Middle frontal gyrus (tissue), 1 donor: ENCODE measurements around the gene VIPR1.

Experiments used
- DNase-seq: peaks from one replicate; pipeline ENCODE4 v3.0.0-alpha.2; 2015; ENCODE audit warnings: low spot score; ENCODE audit errors: extremely low spot score

The VIPR1 gene

DNA sequence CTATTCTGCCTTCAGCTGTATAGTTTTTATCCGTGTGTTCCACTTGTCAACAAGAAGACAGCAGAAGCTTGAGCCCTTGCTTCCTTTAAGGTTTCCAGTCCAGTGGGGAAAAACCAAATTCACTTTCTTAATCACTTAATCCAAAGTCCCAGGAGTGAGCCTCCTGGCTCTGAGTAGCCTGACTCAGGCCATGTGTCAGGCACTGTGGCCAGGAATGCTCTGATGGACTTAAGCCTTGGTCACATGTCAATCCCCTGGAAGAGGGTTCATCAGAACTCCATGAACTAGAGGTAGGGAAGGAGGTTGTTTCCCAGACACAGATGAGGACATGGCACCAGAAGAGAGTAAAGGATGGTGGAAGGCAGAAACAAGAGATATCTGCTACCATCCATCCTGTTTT lies 8.8 kb downstream of the VIPR1 start:
- no peak for DNase-seq

DNA sequence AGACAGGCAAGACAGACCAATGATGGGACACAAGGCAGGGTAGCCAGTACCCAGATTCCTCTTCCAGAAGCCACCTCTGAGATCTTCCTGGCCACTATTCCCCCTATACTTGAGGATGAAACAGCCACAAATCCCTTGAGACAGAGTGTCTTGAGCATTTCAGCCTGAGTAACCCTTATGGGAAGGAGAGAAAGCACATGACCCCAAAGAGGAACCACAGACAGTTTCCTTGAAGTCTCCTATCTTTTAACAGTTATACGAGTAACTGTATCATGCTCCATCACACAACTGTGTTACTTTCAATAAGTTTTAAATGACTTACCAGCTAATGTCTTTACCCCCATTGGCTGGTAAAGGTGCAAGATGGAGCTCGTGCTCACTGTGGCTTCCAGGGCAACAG lies 9.3 kb downstream of the VIPR1 start:
- no peak for DNase-seq

DNA sequence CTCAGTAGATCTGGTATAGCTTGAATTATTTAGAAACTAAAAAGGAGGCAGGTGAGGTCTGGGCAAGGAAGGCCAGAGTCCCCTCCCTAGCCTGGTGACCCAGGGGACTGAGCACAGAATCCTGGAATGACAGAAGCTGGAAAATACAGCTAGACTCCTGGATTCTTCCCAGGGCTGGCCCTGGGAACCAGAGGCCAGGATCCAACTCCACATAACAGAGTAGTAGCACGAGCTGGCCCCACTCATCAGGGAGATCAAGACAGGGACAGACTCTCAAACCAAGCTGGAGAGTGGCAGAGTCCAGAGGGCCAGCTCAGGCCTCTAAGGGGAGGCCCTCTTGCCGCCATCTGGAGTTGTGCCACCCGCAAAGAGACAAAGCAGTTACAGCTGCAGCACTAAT lies 10.7 kb downstream of the VIPR1 start:
- no peak for DNase-seq

DNA sequence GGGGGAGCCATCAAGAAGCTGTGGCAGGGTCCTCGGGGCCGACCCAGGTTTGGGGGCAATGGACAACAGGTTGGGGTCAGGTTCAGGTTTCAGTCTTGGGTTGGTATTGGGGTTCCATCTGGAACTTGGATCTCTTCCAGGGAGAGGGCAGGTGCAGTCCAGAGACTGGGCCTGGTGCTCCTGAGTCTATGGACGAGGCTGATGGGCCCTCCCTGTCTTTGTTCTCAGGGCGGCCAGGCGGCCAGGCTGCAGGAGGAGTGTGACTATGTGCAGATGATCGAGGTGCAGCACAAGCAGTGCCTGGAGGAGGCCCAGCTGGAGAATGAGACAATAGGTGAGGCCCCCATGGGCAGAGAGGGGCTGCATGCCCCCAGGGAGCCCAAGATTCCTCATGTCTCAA lies 11.1 kb downstream of the VIPR1 start:
- DNase-seq: no peak

DNA sequence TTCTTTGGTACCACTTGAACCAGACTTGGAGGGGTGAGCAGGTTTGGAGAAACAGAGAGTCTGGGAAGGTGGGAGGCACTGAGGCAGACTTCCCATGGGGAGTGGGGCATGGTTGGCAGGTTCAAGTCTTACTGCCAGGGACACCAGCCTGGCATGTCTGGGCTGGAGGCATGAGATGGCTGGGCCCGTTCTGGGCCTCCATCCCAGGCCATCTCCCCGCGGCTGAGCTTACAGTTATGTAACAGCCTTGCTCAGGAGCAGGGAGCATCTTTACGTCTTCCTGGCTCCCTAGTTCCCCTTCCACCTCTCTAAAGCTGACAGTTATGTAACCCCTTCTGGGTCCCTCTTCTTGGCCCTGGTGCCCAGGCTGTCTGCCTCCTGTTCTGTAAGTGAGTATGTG lies 12.4 kb downstream of the VIPR1 start:
- no peak for DNase-seq

DNA sequence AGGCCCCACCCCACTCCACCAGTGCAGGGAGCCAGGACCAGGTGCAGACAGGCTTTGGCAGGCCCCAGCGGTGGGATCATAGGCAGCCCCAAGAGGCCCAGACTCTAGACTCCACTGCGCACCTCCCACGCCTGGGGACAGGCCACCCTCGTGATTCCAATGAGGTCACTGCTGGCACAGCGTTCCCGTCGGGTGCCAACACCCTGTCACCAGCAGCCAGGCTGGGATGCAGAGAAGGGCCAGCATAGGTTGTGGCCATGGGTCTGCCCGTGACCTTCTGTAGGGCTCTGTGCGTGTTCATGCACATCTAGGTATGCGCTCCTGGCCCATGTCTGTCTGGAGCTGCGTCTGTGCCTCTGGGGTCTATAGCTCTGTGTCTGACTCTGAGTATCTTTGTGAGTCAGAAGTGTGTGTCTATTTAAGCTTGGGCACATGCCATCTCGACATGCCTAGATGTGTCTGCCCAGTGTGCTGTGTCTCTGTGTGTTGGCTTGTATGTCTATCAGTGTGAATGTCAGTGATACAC lies 13.0 kb downstream of the VIPR1 start:
- DNase-seq: no peak

DNA sequence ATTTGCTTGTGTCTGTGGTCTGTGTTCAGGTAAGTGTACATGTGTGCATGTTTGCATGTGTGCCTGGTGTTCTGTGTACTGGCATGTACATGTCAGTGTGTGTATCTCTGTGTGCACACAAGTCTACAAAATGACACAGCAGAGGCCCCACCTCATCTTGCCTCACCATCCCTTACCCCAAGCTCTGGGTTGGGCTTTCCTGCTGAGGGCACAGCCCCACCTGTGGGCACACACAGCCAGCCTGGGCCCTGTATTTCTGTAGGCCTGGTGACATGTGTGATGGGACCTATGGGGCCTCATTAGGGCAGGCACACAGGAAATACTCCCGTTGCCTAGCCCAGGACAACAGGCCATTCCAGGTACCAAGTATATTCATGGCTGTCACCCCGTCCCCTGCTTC lies 13.5 kb downstream of the VIPR1 start:
- DNase-seq: no peak

DNA sequence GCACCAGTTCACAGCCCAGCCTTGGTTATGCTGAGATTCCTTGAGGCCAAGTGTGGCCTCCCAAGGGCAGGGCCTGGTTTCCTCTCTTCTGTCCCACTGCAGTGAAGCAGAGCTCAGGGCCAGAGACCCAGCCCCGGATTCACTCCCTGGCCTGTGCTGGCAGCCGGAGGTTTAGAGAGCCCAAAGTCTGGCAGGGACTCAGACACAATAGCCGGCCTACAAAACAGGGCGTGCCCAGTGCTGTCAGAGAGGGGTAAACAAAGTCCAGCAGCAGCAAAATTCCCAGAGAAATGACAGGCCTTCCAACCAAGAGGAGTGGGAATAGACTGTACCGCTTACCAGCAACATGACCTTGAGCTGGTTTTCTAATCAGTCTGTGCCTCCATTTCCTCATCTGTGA lies 14.0 kb downstream of the VIPR1 start:
- no peak for DNase-seq

DNA sequence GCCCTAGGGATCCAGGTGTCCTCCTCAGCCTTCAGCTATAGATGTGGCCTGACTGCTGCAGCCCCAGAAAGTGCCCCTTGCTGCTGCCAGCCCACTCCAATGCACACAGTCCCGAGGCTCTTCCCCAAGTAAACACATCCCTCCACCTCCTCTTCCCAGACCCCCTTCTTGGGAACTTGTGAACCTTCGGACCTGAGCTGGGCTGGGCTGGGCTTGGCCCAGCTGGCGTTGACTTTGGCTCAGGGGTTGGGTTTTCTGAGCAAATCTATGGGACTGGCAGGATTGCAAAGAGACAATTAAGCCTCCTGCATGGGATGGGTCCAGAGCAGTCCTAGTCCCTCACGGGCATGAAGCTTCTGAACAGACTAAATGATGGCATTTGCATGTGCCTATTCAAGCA lies 14.7 kb downstream of the VIPR1 start:
- no peak for DNase-seq

DNA sequence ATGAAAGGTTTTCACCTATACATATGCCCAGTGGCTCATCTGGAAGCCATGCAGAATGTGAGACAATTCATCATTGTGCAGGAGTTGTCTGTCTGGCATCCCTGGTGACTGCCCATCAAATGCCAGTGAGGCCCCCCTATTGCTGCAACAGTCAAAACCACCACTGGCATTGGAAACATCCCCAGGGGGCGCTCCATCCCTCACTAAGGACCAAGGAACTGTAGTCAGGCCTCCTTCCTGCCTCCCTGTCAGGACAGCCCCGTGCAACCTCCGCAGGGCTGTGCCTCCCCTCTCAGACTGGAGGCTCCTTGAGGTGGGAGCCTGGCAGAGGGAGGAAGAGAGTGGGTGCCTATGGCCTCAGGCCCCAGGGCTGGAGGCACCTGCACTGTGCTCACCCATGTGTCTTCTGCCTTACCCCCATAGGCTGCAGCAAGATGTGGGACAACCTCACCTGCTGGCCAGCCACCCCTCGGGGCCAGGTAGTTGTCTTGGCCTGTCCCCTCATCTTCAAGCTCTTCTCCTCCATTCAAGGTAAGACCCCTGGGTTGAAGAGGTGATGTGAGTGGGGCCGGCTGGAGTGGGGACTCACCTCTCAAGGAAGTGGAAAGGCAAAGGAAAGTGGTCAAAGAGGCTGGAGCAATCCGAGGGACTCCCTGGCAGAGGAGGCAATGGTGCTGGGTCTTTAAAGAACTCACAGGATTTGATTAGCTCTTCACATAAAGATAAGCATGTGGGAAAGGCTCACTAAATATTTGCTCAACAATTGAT lies 16.5 kb downstream of the VIPR1 start:
- DNase-seq: no peak

DNA sequence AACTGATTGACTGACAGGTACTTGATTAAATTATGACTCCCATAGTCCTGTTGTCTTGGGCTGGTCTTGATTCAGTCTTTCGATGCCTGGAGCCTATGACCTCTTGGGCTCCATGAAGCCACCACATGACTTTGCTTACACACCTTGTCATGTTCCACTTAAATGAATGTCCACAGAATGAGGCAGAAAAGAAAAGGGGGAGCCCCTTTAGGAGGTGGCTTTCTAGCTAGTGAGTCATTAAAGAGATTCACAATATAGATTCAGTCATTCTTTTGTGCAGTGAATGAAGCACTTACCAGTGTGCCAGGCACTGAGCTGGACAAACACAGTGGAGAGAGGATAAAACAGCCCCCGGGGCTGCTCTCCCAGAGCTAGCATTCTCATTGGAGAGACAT lies 17.1 kb downstream of the VIPR1 start:
- no peak for DNase-seq

DNA sequence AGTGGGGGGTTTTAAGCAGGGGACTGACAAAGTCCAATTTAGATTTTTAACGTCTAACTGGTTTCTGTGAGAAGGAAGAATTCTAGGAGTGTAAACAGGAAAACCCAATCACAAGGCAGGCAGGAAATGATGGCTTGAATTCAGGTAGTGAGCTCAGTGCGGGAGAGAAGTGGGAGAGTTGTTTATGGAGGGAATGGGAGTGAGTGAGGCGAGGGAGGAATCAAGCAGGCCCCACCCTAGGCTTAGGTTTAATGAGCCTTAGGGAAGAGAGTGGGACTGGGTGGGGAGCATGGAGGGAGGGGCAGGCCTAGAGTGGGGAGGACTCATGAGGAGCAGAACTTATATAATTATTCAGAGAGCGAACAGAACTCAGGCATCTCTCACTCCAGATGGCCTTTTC lies 17.9 kb downstream of the VIPR1 start:
- no peak for DNase-seq

DNA sequence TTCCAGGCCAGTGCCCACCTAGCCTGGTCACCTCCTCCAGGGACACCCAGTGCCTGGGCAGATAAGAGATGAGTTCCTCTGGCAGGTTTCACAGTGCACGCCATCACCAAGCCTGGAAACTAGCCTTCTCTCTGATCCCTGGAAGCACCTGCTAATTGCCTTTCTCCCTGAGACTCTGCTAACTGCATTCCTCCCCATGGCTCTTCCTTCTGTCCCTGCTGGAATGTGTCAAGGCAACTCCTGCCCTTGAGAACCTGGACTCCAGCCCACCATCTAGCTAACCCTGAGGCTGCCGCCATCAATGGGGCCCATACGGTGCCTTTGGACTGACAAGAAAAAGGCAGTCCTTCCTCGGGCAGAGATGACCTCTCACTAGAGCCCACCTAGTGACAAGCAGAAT lies 18.5 kb downstream of the VIPR1 start:
- no peak for DNase-seq

DNA sequence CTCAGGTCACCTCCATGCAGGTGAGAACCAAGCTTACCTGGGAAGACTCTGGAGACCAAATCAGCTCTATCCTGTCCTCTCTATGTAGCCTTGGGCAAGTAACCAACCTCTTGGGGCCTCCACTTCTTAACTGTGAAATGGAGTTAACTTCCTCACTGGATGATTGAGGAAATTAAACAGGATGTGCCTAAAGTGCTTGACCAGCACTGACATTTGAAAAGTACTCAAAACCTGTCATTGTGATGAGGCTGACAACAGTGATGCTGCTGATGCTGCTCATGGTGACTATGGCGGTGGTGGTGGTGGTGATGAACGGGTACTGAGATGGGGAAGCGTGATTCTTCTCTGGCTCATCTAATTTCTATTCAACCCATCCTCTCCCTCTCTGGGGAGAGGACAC lies 22.3 kb downstream of the VIPR1 start:
- DNase-seq: no peak

DNA sequence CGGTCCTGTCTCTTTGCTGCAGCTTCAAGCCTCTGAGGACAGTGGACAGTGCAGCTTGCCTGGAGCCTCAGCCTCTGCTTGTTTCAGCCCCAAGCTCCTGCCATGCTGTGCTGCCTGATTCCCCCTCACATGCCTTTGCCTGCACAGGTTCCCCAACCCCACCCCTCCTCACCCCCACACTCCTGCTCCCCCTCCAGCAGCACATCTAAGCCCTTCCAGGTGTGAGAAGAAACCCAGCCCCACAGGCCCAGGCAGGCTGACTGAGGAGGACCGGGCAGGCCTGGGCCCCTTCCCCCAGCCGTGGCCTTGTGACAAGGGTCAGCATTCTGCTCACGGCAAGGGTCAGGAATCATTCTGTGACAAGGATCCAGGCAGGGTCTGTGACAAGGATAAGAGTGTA lies 22.8 kb downstream of the VIPR1 start:
- DNase-seq: no peak

DNA sequence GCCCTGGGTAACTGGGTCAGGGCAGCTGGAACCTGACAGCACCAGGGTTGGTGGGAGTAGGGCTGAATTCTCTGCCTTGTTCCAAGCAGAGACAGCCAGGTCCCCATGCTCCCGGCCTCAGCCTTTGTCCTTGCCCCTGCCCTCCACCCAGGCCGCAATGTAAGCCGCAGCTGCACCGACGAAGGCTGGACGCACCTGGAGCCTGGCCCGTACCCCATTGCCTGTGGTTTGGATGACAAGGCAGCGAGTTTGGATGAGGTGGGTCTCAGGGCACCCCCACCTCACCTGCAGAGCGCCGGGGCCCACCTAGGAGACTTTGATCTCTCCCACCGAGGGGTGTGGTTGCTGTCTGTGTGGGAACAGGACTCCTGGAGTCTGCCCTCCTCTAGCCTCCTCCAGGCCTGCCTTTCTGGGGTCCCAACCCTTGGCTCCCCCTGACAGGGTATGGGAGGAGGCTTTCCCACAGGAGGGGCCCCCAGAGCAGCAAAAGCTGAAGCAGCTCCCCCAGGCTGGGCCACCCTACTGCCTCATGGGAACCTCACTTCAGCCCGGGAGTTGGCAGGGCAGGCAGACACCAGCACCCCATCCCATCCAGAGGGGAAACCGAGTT lies 23.4 kb downstream of the VIPR1 start:
- no peak for DNase-seq

DNA sequence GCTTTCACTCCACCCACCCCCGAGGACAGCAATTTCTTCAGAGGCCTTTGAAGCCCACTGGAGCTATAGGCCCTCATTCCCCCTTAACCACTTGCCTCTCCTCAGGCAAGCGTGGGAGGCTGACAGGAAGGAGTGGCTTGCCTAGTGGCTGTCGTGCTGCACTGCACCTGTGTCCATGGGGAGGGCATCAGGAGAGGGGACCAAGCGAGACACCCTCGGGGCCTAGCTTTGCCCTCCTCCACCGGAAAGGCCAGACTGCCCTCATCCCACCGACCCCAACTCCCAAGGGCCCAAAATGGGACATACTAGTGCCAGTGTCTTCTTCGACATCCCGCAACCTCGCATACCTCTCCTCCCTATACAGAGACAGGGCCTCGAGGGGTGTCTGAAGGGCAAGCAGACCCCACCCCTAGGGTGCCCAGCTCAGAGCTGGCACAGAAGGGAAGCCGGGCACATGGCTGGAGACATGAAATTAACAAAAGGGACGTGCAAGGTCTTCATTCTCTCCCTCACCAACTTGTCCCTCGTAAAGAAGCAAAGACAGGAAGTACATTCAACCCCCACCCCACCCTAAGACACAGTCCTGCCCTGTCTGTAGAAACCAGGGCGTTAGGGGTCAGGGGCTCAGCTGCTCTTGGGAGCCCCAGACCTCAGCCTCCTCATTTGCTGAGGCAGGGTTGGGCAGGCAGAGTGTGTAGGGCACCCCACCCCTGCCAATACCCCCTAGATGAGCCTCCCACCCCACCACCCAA lies 24.3 kb downstream of the VIPR1 start:
- no peak for DNase-seq

DNA sequence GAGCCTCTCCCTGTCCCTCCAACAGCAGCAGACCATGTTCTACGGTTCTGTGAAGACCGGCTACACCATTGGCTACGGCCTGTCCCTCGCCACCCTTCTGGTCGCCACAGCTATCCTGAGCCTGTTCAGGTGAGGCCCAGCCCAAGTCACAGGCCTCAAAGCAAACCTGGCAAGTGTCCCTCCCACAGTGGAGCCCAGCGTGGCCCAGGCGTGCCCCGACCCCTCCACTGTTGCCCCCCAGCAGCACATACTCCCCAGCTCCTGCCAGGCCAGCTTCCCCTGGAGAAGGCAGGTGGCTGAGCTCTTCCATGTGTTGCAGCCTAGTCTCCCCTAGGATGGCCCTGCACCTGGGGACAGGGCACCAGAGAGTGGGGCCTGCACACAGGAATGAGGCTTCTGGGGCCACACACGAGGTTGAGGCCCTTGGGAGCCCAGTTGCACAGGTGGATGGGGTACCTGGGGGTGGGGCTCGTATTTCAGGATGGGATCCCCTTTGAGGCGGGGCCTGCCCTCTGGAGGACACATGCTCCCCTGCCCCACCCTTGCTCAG lies 25.0 kb downstream of the VIPR1 start:
- DNase-seq: no peak

DNA sequence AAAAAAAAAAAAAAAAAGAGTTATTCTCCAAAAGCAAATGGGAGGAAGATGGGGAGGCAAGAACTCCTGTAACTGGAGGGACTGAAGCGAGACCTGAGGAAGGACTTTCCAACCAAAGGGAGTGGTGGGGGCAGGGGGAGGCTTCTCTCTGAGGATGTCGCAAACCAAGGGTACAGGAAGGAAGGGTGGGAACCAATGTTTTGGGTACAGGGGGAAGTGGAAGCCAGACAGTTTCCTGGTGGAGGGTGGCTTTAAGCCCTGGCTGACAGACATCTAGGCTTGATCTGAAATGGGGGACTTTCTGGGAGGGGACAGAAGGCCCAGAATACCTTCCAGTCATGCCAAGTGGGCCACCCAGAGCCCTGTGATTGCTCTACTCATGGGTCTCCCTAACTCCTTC lies 27.0 kb downstream of the VIPR1 start:
- DNase-seq: no peak

DNA sequence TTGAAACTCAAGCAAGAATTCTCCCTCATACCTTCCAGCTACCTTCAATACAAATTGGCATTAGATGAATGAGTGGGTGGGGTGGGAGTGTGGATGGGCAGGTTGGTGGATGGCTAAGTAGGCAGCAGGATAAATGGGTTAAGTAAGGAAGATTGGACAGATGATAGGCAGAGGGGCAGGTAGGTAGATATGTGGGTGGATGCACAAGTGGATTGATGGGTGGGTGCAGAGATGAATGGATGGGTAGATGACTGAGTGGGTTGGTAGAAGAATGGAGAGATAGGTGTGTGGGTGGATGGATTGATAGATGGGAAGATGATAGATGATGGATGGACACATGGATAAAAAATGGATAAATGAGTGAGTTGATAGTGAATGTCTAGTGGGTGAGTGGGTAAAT lies 27.6 kb downstream of the VIPR1 start:
- DNase-seq: no peak

DNA sequence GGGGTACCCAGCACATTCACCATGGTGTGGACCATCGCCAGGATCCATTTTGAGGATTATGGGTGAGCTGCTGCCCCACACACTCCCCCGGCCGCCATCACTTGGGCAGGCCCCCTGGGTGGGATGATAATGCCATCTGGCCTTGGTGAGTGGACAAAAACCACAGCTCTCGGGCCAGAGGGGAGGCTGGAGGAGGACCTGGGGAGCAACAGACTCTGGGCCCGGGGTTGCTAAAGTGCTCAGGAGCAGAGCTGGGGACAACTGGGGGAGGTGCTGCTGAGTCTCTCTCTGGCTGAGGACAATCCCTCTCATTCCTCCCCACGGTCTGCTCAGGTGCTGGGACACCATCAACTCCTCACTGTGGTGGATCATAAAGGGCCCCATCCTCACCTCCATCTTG lies 29.0 kb downstream of the VIPR1 start:
- DNase-seq: no peak

DNA sequence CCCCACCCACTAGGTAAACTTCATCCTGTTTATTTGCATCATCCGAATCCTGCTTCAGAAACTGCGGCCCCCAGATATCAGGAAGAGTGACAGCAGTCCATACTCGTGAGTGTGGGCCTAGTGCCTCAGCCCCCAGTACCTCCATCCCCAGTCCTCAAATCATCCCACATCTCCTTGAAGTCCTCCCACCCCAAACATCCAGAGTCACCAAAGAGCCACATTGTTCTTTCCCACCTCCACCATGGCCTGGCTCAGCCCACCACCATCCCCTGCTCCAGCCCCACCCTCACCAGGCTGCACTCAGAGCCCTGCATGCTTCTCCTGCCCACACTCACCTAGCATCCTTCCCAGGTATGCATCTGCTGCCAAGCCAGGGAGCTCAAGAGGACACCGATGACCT lies 29.8 kb downstream of the VIPR1 start:
- DNase-seq: no peak
